GM23338 (cell line): Measurements from ENCODE around the gene WDR26. TPM values are rescaled to one million over a fixed set of nuclear protein-coding genes. Genes with fewer than 3 reads are reported as not detected.
A peak's percentile ranks its signal among the peaks of the same experiment; 100 is the strongest.

Source experiments
- ATAC-seq: fragments of 200-7000 bp; cut with Tn5 transposase; 3 replicates; pipeline ENCODE4 v1.9.1; 2020
- DNase-seq: peaks from one replicate; pipeline ENCODE4 v3.0.0-alpha.2; 2015; ENCODE audit warnings: low spot score
- H2AFZ ChIP-seq: fragments of 200-600 bp; sonication (generic); 2 replicates; pipeline ENCODE4 v1.8.0; 2016; ENCODE audit warnings: antibody characterized with exemption, mild to moderate bottlenecking, moderate library complexity
- H3F3A ChIP-seq: fragments of 200-600 bp; sonication (generic); replicated peaks from 2 replicates; pipeline ENCODE4 v1.8.0; 2017; ENCODE audit warnings: antibody characterized with exemption, mixed run types, low read depth
- H3K27ac ChIP-seq: fragments of 200-600 bp; sonication (generic); 2 replicates; pipeline ENCODE4 v1.6.1; 2016; ENCODE audit warnings: low read depth
- H3K27me3 ChIP-seq: fragments of 200-600 bp; sonication (generic); 2 replicates; pipeline ENCODE4 v1.8.0; 2016; ENCODE audit warnings: mild to moderate bottlenecking, mixed run types, moderate library complexity; ENCODE audit not compliant: insufficient read depth
- H3K36me3 ChIP-seq: fragments of 200-600 bp; sonication (generic); 2 replicates; pipeline ENCODE4 v1.8.0; 2016; ENCODE audit warnings: mild to moderate bottlenecking; ENCODE audit not compliant: insufficient read depth
- H3K4me1 ChIP-seq: fragments of 200-600 bp; sonication (generic); 2 replicates; pipeline ENCODE4 v1.8.0; 2016; ENCODE audit warnings: mild to moderate bottlenecking, moderate library complexity; ENCODE audit not compliant: insufficient read depth
- H3K4me2 ChIP-seq: fragments of 200-600 bp; sonication (generic); 2 replicates; pipeline ENCODE4 v1.7.1; 2017; ENCODE audit warnings: mixed run types
- H3K4me3 ChIP-seq: fragments of 200-600 bp; sonication (generic); 2 replicates; pipeline ENCODE4 v1.6.1; 2016; ENCODE audit warnings: mixed run types
- H3K79me2 ChIP-seq: fragments of 200-600 bp; sonication (generic); replicated peaks from 2 replicates; pipeline ENCODE4 v1.8.0; 2017; ENCODE audit warnings: mild to moderate bottlenecking; ENCODE audit not compliant: insufficient read depth
- H3K9me2 ChIP-seq: fragments of 200-600 bp; sonication (generic); 2 replicates; pipeline ENCODE4 v1.8.0; 2017; ENCODE audit not compliant: insufficient read depth
- H4K20me1 ChIP-seq: fragments of 200-600 bp; sonication (generic); replicated peaks from 2 replicates; pipeline ENCODE4 v1.8.0; 2017; ENCODE audit warnings: mild to moderate bottlenecking; ENCODE audit not compliant: insufficient read depth
- H3K27ac Mint-ChIP-seq: 2 replicates; pipeline ENCODE4 v1.8.0; 2020; ENCODE audit warnings: inconsistent platforms, mild to moderate bottlenecking, moderate library complexity, mixed read lengths
- H3K27me3 Mint-ChIP-seq: 3 replicates; pipeline ENCODE4 v1.8.0; 2022; ENCODE audit warnings: low read depth, mild to moderate bottlenecking, moderate library complexity, mixed read lengths, inconsistent platforms; ENCODE audit not compliant: insufficient read depth, poor library complexity
- H3K36me3 Mint-ChIP-seq: 3 replicates; pipeline ENCODE4 v1.8.0; 2021; ENCODE audit warnings: low read depth, mild to moderate bottlenecking, inconsistent platforms, moderate library complexity, mixed read lengths
- H3K4me1 Mint-ChIP-seq: 3 replicates; pipeline ENCODE4 v1.8.0; 2020; ENCODE audit warnings: mild to moderate bottlenecking, inconsistent platforms, mixed read lengths
- H3K4me3 Mint-ChIP-seq: 3 replicates; pipeline ENCODE4 v1.8.0; 2021; ENCODE audit warnings: moderate library complexity, mild to moderate bottlenecking, inconsistent platforms, mixed read lengths
- H3K9me3 Mint-ChIP-seq: 3 replicates; pipeline ENCODE4 v1.8.0; 2020; ENCODE audit warnings: moderate library complexity, mild to moderate bottlenecking, inconsistent platforms, mixed read lengths
- CREB1 ChIP-seq: fragments of 250-450 bp; sonication (Bioruptor Pico); IDR thresholded peaks from 2 replicates; pipeline ENCODE4 v1.5.0; 2020; ENCODE audit warnings: low read depth, mild to moderate bottlenecking, moderate library complexity
- EZH2phosphoT487 ChIP-seq: fragments of 200-600 bp; sonication (generic); IDR thresholded peaks from one replicate; pipeline ENCODE4 v1.8.1; 2018; ENCODE audit warnings: antibody characterized with exemption; ENCODE audit not compliant: unreplicated experiment
- JUNB ChIP-seq: IDR thresholded peaks from one replicate; pipeline ENCODE4 v1.6.1; 2016; ENCODE audit warnings: antibody characterized with exemption; ENCODE audit not compliant: unreplicated experiment
- ZNF114 ChIP-seq: fragments of 250-450 bp; sonication (Bioruptor Pico); IDR thresholded peaks from 2 replicates; pipeline ENCODE4 v1.5.0; 2020; ENCODE audit warnings: mild to moderate bottlenecking, moderate library complexity
- ZNF331 ChIP-seq: fragments of 250-450 bp; sonication (Bioruptor Pico); IDR thresholded peaks from 2 replicates; pipeline ENCODE4 v1.5.0; 2020; ENCODE audit warnings: low read depth, mild to moderate bottlenecking, moderate library complexity
- polyA plus RNA-seq: library from polyadenylated mRNA; unstranded; fragments of >200 nt; fragmentation: Nextera tagmentation; extraction: Ambion mirVana; gene quantifications from 2 replicates; pipeline ENCODE4 v1.2.1, GENCODE V29; 2016
- total RNA-seq: library from RNA; depleted of rRNA; stranded (reverse); fragments of >200 nt; shearing (Covaris generic); gene quantifications from 2 replicates; pipeline ENCODE4 v1.2.3, GENCODE V29; 2014
- TF ChIP-seq, protein P1 (sequence below): fragments of 250-450 bp; sonication (Bioruptor Pico); IDR thresholded peaks from 2 replicates; pipeline ENCODE4 v1.5.0; 2020; ENCODE audit warnings: mild to moderate bottlenecking, moderate library complexity

Gene WDR26
- total and polyA plus RNA-seq, 2 experiments from 2014 or later = 16.9 to 74.6 TPM

DNA sequence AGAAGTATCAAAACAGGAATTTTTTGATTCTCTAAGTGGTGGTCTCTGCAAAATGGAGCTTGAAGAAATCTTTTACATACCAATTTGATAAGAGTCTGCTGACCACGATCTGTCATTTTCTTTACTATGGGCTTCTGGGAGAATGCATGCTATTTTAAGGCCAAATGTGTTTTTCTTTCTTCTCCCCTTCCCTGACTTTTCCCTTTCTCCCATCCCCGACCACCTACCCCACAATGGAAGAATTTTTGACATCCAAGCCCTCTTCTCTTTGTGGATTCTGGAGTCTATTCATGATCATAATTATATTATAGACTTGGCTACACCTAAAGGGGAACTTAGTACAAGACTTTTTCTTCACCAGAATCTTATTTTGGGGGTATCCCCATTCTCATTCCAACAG lies 46.7 kb downstream of the WDR26 start:
- Histone ChIP-seq H3K9me2 (no peaks in the 10 kb centered on the region), H3K27ac (0 out of 2 replicates have a peak overlapping the region, but pooled peaks have one; percentile 51), H4K20me1 (peaks cover 3% of the 10 kb centered on the region; the same call in 1 of the 2 replicates), H3K4me3 (no peak overlapping the region), H3K79me2 (no peaks in the 10 kb centered on the region), H3K4me1 (no peaks in the 10 kb centered on the region), H3K36me3 (peaks cover 38% of the 10 kb centered on the region; the same call in 1 of the 2 replicates), H2AFZ (no peak overlapping the region), H3F3A (peaks cover 8% of the 10 kb centered on the region; the same call in 1 of the 2 replicates), H3K4me2 (no peak overlapping the region), H3K27me3 (no peaks in the 10 kb centered on the region)
- H3K4me1 Mint-ChIP-seq = no peaks in the 10 kb centered on the region
- no peak overlapping the region for H3K4me3 Mint-ChIP-seq
- TF ChIP-seq EZH2phosphoT487 (no peak), ZNF114 (CRISPR knock-in tag) (no peak), JUNB (no peak), ZNF331 (CRISPR knock-in tag) (no peak), CREB1 (no peak)
- TF ChIP-seq, protein P1, sequence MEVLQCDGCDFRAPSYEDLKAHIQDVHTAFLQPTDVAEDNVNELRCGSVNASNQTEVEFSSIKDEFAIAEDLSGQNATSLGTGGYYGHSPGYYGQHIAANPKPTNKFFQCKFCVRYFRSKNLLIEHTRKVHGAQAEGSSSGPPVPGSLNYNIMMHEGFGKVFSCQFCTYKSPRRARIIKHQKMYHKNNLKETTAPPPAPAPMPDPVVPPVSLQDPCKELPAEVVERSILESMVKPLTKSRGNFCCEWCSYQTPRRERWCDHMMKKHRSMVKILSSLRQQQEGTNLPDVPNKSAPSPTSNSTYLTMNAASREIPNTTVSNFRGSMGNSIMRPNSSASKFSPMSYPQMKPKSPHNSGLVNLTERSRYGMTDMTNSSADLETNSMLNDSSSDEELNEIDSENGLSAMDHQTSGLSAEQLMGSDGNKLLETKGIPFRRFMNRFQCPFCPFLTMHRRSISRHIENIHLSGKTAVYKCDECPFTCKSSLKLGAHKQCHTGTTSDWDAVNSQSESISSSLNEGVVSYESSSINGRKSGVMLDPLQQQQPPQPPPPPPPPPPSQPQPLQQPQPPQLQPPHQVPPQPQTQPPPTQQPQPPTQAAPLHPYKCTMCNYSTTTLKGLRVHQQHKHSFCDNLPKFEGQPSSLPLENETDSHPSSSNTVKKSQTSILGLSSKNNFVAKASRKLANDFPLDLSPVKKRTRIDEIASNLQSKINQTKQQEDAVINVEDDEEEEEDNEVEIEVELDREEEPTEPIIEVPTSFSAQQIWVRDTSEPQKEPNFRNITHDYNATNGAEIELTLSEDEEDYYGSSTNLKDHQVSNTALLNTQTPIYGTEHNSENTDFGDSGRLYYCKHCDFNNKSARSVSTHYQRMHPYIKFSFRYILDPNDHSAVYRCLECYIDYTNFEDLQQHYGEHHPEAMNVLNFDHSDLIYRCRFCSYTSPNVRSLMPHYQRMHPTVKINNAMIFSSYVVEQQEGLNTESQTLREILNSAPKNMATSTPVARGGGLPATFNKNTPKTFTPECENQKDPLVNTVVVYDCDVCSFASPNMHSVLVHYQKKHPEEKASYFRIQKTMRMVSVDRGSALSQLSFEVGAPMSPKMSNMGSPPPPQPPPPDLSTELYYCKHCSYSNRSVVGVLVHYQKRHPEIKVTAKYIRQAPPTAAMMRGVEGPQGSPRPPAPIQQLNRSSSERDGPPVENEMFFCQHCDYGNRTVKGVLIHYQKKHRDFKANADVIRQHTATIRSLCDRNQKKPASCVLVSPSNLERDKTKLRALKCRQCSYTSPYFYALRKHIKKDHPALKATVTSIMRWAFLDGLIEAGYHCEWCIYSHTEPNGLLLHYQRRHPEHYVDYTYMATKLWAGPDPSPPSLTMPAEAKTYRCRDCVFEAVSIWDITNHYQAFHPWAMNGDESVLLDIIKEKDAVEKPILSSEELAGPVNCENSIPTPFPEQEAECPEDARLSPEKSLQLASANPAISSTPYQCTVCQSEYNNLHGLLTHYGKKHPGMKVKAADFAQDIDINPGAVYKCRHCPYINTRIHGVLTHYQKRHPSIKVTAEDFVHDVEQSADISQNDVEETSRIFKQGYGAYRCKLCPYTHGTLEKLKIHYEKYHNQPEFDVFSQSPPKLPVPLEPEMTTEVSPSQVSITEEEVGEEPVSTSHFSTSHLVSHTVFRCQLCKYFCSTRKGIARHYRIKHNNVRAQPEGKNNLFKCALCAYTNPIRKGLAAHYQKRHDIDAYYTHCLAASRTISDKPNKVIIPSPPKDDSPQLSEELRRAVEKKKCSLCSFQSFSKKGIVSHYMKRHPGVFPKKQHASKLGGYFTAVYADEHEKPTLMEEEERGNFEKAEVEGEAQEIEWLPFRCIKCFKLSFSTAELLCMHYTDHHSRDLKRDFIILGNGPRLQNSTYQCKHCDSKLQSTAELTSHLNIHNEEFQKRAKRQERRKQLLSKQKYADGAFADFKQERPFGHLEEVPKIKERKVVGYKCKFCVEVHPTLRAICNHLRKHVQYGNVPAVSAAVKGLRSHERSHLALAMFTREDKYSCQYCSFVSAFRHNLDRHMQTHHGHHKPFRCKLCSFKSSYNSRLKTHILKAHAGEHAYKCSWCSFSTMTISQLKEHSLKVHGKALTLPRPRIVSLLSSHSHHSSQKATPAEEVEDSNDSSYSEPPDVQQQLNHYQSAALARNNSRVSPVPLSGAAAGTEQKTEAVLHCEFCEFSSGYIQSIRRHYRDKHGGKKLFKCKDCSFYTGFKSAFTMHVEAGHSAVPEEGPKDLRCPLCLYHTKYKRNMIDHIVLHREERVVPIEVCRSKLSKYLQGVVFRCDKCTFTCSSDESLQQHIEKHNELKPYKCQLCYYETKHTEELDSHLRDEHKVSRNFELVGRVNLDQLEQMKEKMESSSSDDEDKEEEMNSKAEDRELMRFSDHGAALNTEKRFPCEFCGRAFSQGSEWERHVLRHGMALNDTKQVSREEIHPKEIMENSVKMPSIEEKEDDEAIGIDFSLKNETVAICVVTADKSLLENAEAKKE (CRISPR knock-in tag) = no peak
- H3K9me3 Mint-ChIP-seq = no peaks in the 10 kb centered on the region
- no peaks in the 10 kb centered on the region for H3K27me3 Mint-ChIP-seq
- H3K36me3 Mint-ChIP-seq = peaks cover 53% of the 10 kb centered on the region
- no peak overlapping the region for H3K27ac Mint-ChIP-seq
- DNase-seq (no peak), ATAC-seq (no peak)
